Kidney (tissue), 14 donors: ENCODE measurements around the gene ARHGAP26. TPM values are rescaled to one million over a fixed set of nuclear protein-coding genes. Genes with fewer than 3 reads are reported as not detected.

Source experiments
- DNase-seq, 5 donors: peaks; one replicate each; pipeline ENCODE4 v3.0.0-alpha.2; 2013 to 2020
- FAIRE-seq: peaks from 2 replicates; lab custom pipeline; 2012; peaks lifted over from hg19 to GRCh38; lab: Jason Lieb, UNC
- H3K27ac ChIP-seq, 2 donors: one replicate each; pipeline ENCODE4 v1.7.0; 2013; ENCODE audit warnings: low read depth in 2 of 2, low read length in 2 of 2, inconsistent platforms in 1 of 2
- H3K27me3 ChIP-seq: one replicate; pipeline ENCODE4 v1.7.1; 2013; ENCODE audit warnings: low read length, inconsistent platforms; ENCODE audit not compliant: control insufficient read depth, insufficient read depth
- H3K36me3 ChIP-seq, 3 donors: one replicate each; pipeline versions ENCODE4 v1.7.0 to v1.7.1; 2013; ENCODE audit warnings: low read length in 3 of 3, control low read depth in 1 of 3, inconsistent platforms in 1 of 3; ENCODE audit not compliant: insufficient read depth in 3 of 3, control insufficient read depth in 2 of 3
- H3K4me1 ChIP-seq, 3 donors: one replicate each; pipeline versions ENCODE4 v1.7.0 to v1.7.1; 2013; ENCODE audit warnings: low read length in 3 of 3, inconsistent platforms in 1 of 3, low read depth in 1 of 3; ENCODE audit not compliant: control insufficient read depth in 2 of 3, insufficient read depth in 2 of 3
- H3K4me3 ChIP-seq, 3 donors: one replicate each; pipeline versions ENCODE4 v1.7.0 to v1.8.1; 2013; ENCODE audit warnings: low read length in 3 of 3, control low read depth in 1 of 3, inconsistent platforms in 1 of 3
- H3K9ac ChIP-seq, 3 donors: one replicate each; pipeline versions ENCODE4 v1.7.0 to v1.7.1; 2013; ENCODE audit warnings: low read length in 3 of 3, control low read depth in 1 of 3, inconsistent platforms in 1 of 3
- H3K9me3 ChIP-seq, 3 donors: one replicate each; pipeline versions ENCODE4 v1.7.0 to v1.7.1; 2013; ENCODE audit warnings: low read length in 3 of 3, control low read depth in 1 of 3, inconsistent platforms in 1 of 3; ENCODE audit not compliant: control insufficient read depth in 2 of 3, insufficient read depth in 1 of 3
- intact Hi-C: fragments of 100-400 bp; cut with DNase I; formaldehyde crosslinking; loops from one replicate; pipeline ENCODE4 v1.11.1; 2022
- polyA plus RNA-seq: library from polyadenylated mRNA; stranded (reverse); fragments of 350-450 nt; fragmentation: Illumina TruSeq; extraction: RNeasy Lipid Tissue Mini Kit (QIAGEN cat#74804); gene quantifications from one replicate; pipeline ENCODE4 v1.2.3, GENCODE V29; 2014; ENCODE audit warnings: low read depth, low replicate concordance; ENCODE audit not compliant: insufficient read depth
- total RNA-seq: library from RNA; stranded (reverse); fragmentation: NEBNext Ultra II Directional; extraction: Animal tissue kit (Norgen Biotek cat#: 25700); gene quantifications from one replicate; pipeline ENCODE4 v1.2.1, GENCODE V29; 2021
- TF ChIP-seq, protein P1 (sequence below): IDR thresholded peaks from 3 replicates; pipeline ENCODE4 v1.5.1; 2012; ENCODE audit warnings: mild to moderate bottlenecking, moderate library complexity, borderline replicate concordance; ENCODE audit not compliant: insufficient read depth; ENCODE audit errors: extremely low read depth
- donor health status: control.
- donor health status: control.
- donor health status: control.
- donor health status: control.
- donor health status: control.
- donor health status: DM: yes; HTN: yes; CAD: no.
- donor health status: Normal renal cell carcinoma (clear cell type).

The ARHGAP26 gene
- total and polyA plus RNA-seq, 2 donors from 2014 or later: 2.5 to 85.7 TPM

DNA sequence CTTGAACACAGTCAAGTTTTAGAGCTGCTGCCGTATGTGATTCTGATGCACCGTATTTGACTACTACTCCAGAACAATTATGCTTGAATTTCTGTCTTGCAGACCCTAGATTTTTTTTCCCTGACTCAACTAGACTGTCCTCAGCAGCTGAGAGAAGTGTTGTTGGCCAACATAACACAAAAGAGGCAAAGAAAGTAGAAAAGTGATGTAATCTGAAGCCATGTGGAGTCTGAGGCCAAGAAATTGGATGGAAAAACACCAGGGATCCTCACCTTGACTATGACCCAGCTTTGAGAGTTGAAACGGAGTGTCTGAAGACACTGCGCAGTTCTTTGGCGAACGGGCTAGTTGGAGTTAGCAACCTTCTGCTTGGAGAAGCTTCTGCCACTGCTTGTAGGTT, 48.0 kb upstream of the ARHGAP26 start:
- H3K9ac ChIP-seq: no peak overlapping the region
- no peaks in the 10 kb centered on the region for H3K36me3 ChIP-seq
- intact Hi-C loops: no loop called here
- H3K9me3 ChIP-seq: no peaks in the 10 kb centered on the region
- peaks cover 0 to 2% (median under 1%) of the 10 kb centered on the region in 3 donors for H3K4me1 ChIP-seq
- no peak overlapping the region for H3K4me3 ChIP-seq
- H3K27ac ChIP-seq: no peak overlapping the region
- H3K27me3 ChIP-seq: no peaks in the 10 kb centered on the region
- TF ChIP-seq, protein P1, sequence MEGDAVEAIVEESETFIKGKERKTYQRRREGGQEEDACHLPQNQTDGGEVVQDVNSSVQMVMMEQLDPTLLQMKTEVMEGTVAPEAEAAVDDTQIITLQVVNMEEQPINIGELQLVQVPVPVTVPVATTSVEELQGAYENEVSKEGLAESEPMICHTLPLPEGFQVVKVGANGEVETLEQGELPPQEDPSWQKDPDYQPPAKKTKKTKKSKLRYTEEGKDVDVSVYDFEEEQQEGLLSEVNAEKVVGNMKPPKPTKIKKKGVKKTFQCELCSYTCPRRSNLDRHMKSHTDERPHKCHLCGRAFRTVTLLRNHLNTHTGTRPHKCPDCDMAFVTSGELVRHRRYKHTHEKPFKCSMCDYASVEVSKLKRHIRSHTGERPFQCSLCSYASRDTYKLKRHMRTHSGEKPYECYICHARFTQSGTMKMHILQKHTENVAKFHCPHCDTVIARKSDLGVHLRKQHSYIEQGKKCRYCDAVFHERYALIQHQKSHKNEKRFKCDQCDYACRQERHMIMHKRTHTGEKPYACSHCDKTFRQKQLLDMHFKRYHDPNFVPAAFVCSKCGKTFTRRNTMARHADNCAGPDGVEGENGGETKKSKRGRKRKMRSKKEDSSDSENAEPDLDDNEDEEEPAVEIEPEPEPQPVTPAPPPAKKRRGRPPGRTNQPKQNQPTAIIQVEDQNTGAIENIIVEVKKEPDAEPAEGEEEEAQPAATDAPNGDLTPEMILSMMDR: no peak
- FAIRE-seq (no peak), DNase-seq (no peak)

DNA sequence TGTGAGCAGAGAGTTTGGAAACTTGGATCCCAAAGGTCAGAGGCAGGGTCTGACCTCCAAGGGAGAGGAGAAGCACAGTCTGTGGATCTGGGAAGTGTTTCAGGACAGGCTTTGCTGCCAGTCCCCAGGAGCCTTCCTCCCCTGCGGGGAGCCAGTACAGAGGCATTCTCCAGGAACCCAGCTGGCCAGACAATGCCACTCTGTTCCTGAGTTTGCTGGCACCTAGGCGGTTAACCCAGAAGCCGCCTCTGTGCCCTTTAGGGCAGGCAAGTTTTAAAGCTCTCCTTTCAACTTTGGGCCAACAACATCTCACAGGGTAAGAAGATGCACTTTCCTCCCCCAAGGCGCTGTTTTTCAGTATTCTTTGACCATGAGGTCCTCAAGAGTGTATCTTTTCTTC, 47.3 kb upstream of the ARHGAP26 start:
- H3K27me3 ChIP-seq: no peaks in the 10 kb centered on the region
- TF ChIP-seq, protein P1: no peak
- no peak overlapping the region for H3K9ac ChIP-seq
- no peak for FAIRE-seq
- no peaks in the 10 kb centered on the region for H3K9me3 ChIP-seq
- no peak overlapping the region for H3K27ac ChIP-seq
- intact Hi-C loops: no loop called here
- no peaks in the 10 kb centered on the region for H3K4me1 ChIP-seq
- no peaks in the 10 kb centered on the region for H3K36me3 ChIP-seq
- no peak overlapping the region for H3K4me3 ChIP-seq
- no peak for DNase-seq

DNA sequence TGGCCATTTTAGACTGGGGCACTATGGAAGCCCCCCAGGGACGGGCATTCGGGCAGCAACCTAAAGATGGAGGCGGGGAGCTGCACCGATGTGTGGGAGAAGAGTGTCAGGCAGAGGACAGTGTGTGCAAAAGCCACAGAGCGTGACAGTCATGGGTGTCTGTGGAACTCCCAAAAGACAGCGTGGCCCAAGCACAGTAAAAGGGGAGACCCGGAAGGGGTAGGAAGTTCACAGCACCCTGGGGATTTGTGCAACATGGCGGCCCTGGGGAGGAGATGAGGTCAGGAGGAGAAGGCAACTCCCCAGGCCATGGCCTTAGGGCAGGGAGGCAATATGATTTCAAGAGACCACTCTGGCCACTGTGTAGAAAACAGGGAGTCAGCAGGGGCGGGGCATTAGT, 45.4 kb upstream of the ARHGAP26 start:
- DNase-seq (no peak), FAIRE-seq (no peak)
- no peaks in the 10 kb centered on the region for H3K9me3 ChIP-seq
- TF ChIP-seq, protein P1: no peak
- H3K36me3 ChIP-seq: no peaks in the 10 kb centered on the region
- no peak overlapping the region for H3K9ac ChIP-seq
- no peak overlapping the region for H3K4me3 ChIP-seq
- no peaks in the 10 kb centered on the region for H3K27me3 ChIP-seq
- no peak overlapping the region for H3K27ac ChIP-seq
- intact Hi-C loops: no loop called here
- no peaks in the 10 kb centered on the region for H3K4me1 ChIP-seq
